H1 (cell line): Measurements from ENCODE around the gene PRR33. TPM values are rescaled to one million over a fixed set of nuclear protein-coding genes. Genes with fewer than 3 reads are reported as not detected.

Experiments
- BACH1 ChIP-seq: IDR thresholded peaks from 2 replicates; pipeline ENCODE4 v1.6.1; 2012; ENCODE audit warnings: low read length, improper control_type of control experiment
- CBX8 ChIP-seq: fragments of 300-800, 300-1000 bp; sonication (generic); IDR thresholded peaks from 2 replicates; pipeline ENCODE4 v1.7.1; 2016; ENCODE audit warnings: low read depth, low read length, borderline replicate concordance
- CHD7 ChIP-seq: fragments of 300-600 bp; sonication (generic); IDR thresholded peaks from 2 replicates; pipeline ENCODE4 v1.7.1; 2012; ENCODE audit warnings: low read length, moderate library complexity, mild to moderate bottlenecking, inconsistent platforms; ENCODE audit not compliant: insufficient replicate concordance
- CTCF ChIP-seq, 3 experiments: IDR thresholded peaks; 1 replicate in 2 of 3; 2 replicates in 1 of 3; pipeline versions ENCODE4 v1.5.1 to v1.6.1; 2011; ENCODE audit warnings: low read length in 3 of 3, mild to moderate bottlenecking in 3 of 3, inconsistent platforms in 2 of 3, low read depth in 1 of 3, moderate library complexity in 1 of 3; ENCODE audit not compliant: insufficient read depth in 1 of 3; ENCODE audit errors: control extremely low read depth in 1 of 3
- EZH2 ChIP-seq: fragments of 200-600 bp; sonication (generic); IDR thresholded peaks from 2 replicates; pipeline ENCODE4 v1.7.1; 2012; ENCODE audit warnings: low read depth, mild to moderate bottlenecking, moderate library complexity, low read length, inconsistent platforms; ENCODE audit not compliant: severe bottlenecking
- HDAC6 ChIP-seq: IDR thresholded peaks from one replicate; pipeline ENCODE4 v1.7.1; 2012; ENCODE audit warnings: low read depth, mild to moderate bottlenecking, inconsistent platforms, low read length, moderate library complexity
- SIN3A ChIP-seq, 2 experiments: IDR thresholded peaks in 1 of 2; conservative IDR thresholded peaks in 1 of 2; 2 replicates each; pipeline ENCODE4 v1.6.1; 2011 to 2012; ENCODE audit warnings: low read length in 2 of 2, improper control_type of control experiment in 1 of 2, low read depth in 1 of 2, mild to moderate bottlenecking in 1 of 2
- SIRT6 ChIP-seq: IDR thresholded peaks from one replicate; pipeline ENCODE4 v1.7.1; 2012; ENCODE audit warnings: low read length, inconsistent platforms
- SIX5 ChIP-seq: IDR thresholded peaks from 2 replicates; pipeline ENCODE4 v1.6.1; 2011; ENCODE audit warnings: mild to moderate bottlenecking, low read depth, low read length
- polyA plus RNA-seq, 7 experiments: library from polyadenylated mRNA; depleted of rRNA in 3 of 7; stranded (reverse) in 5 of 7; unstranded in 2 of 7; fragments of >200 nt in 5 of 7; fragments of 200-250 nt in 2 of 7; gene quantifications; 1 replicate in 5 of 7; 2 replicates in 1 of 7; 4 replicates in 1 of 7; pipeline versions ENCODE4 v1.2.1 to v1.2.3, GENCODE V29; 2011 to 2013; ENCODE audit warnings: missing spikeins in 2 of 7, mixed read lengths in 2 of 7
- total RNA-seq: library from RNA; stranded (reverse); fragmentation: NEBNext Ultra II Directional; extraction: Animal tissue kit (Norgen Biotek cat#: 25700); gene quantifications from 2 replicates; pipeline ENCODE4 v1.2.1, GENCODE V29; 2021

The PRR33 gene
- total and polyA plus RNA-seq, 2 of the 8 experiments (the other 6 are each of a cell fraction or from before 2014, with no cell fraction given) = 0.02 TPM; not detected in 1

GRCh38 chr11:1888811-1889210 is 2.9 kb downstream of the PRR33 start (continued):
- TF ChIP-seq CHD7 = no peak
- TF ChIP-seq CBX8 = no peak
- no peak for TF ChIP-seq SIRT6
- TF ChIP-seq BACH1 = no peak
- TF ChIP-seq SIX5 = no peak
- TF ChIP-seq HDAC6 = no peak
- TF ChIP-seq EZH2 = no peak
- TF ChIP-seq SIN3A (conservative IDR thresholded peaks at IDR 0.05 in 1 of 2, IDR thresholded peaks at IDR 0.05 in 1 of 2; ENCODE audit: low read depth in 1 of 2, low read length in 2 of 2) = no peak
- TF ChIP-seq CTCF (IDR thresholded peaks at IDR 0.05; ENCODE audit: control extremely low read depth in 1 of 3, insufficient read depth in 1 of 3, low read depth in 1 of 3, low read length in 3 of 3) = no peak
